Measurements from ENCODE around the gene SLC4A5.

SLC4A5 gene

GRCh38 chr2:74387346-74387745 lies 44.1 kb upstream of the SLC4A5 start:
- no peak for DNase-seq (ENCODE audit: low read depth)
- TF ChIP-seq POLR2A (IDR thresholded peaks at IDR 0.05; ENCODE audit: extremely low read depth, insufficient read length) (no peak), MYC (IDR thresholded peaks at IDR 0.05; ENCODE audit: low read depth, low read length) (no peak), CTCF (IDR thresholded peaks at IDR 0.05; ENCODE audit: low read depth, low read length) (no peak), MAX (IDR thresholded peaks at IDR 0.05; ENCODE audit: low read depth, low read length) (no peak)
- no peak overlapping the region for H3K4me3 ChIP-seq (ENCODE audit: low read depth, low read length)

- DNase-seq (ENCODE audit: low read depth), result no peak
- TF ChIP-seq MAX (IDR thresholded peaks at IDR 0.05; ENCODE audit: low read depth, low read length) (no peak), CTCF (IDR thresholded peaks at IDR 0.05; ENCODE audit: low read depth, low read length) (no peak), POLR2A (IDR thresholded peaks at IDR 0.05; ENCODE audit: extremely low read depth, insufficient read length) (no peak), MYC (IDR thresholded peaks at IDR 0.05; ENCODE audit: low read depth, low read length) (no peak)
Observed at GRCh38 chr2:74385396-74385795, 42.2 kb upstream of the SLC4A5 start.

GRCh38 chr2:74384051-74384450 lies 40.8 kb upstream of the SLC4A5 start:
- H3K4me3 ChIP-seq (ENCODE audit: low read depth, low read length), result no peak overlapping the region
- no peak for TF ChIP-seq POLR2A (IDR thresholded peaks at IDR 0.05; ENCODE audit: extremely low read depth, insufficient read length)
- TF ChIP-seq MYC (IDR thresholded peaks at IDR 0.05; ENCODE audit: low read depth, low read length), result no peak
- no peak for TF ChIP-seq CTCF (IDR thresholded peaks at IDR 0.05; ENCODE audit: low read depth, low read length)
- TF ChIP-seq MAX (IDR thresholded peaks at IDR 0.05; ENCODE audit: low read depth, low read length), result no peak
- no peak for DNase-seq (ENCODE audit: low read depth)

More at GRCh38 chr2:74385396-74385795, 42.2 kb upstream of the SLC4A5 start:
- no peak overlapping the region for H3K4me3 ChIP-seq (ENCODE audit: low read depth, low read length)

- TF ChIP-seq MYC (IDR thresholded peaks at IDR 0.05; ENCODE audit: low read depth, low read length), result no peak
- no peak for TF ChIP-seq POLR2A (IDR thresholded peaks at IDR 0.05; ENCODE audit: extremely low read depth, insufficient read length)
- no peak for TF ChIP-seq CTCF (IDR thresholded peaks at IDR 0.05; ENCODE audit: low read depth, low read length)
- TF ChIP-seq MAX (IDR thresholded peaks at IDR 0.05; ENCODE audit: low read depth, low read length), result no peak
- H3K4me3 ChIP-seq (ENCODE audit: low read depth, low read length), result no peak overlapping the region
- no peak for DNase-seq (ENCODE audit: low read depth)
Observed at GRCh38 chr2:74383254-74383653, 40.0 kb upstream of the SLC4A5 start.

- H3K4me3 ChIP-seq (ENCODE audit: low read depth, low read length), result no peak overlapping the region
- no peak for TF ChIP-seq MAX (IDR thresholded peaks at IDR 0.05; ENCODE audit: low read depth, low read length)
- TF ChIP-seq CTCF (IDR thresholded peaks at IDR 0.05; ENCODE audit: low read depth, low read length), result no peak
- no peak for TF ChIP-seq MYC (IDR thresholded peaks at IDR 0.05; ENCODE audit: low read depth, low read length)
- TF ChIP-seq POLR2A (IDR thresholded peaks at IDR 0.05; ENCODE audit: extremely low read depth, insufficient read length), result no peak
- no peak for DNase-seq (ENCODE audit: low read depth)
Observed at GRCh38 chr2:74381751-74382150, 38.5 kb upstream of the SLC4A5 start.

All from NB4 (cell line).